Measurements from ENCODE around the gene ESYT2. TPM values are rescaled to one million over a fixed set of nuclear protein-coding genes. Genes with fewer than 3 reads are reported as not detected.

Gene ESYT2
- total RNA-seq, 1 experiment from 2014 or later = 162 TPM

DNA sequence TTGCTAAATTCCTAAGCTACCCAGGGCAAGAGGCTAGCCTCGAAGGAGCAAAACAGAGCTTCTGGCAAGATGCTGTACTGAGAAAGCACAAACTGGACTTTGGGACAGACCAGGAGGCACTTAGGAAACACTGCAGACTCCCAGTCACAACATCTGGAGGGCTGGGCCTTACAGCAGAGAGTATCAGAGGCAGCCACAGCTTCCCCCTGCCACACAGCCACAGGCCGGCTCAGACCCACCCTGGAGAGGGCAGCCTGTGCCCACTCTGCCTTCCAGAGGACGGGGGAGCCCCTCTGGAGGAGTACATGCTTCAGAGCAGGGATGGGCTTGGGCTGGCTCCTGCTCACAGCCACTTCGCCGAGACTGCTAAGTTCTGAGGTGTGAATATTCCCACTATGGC is 17.4 kb downstream of the ESYT2 start:
- no TSS peak for BruUV-seq (replicated peaks)
- POLR2A ChIA-PET (ENCODE audit: unreplicated experiment) = no interaction called here
- Histone ChIP-seq H3F3A (ENCODE audit: insufficient read depth, low read depth) (peaks cover 29% of the 10 kb centered on the region), H3K4me2 (peak overlapping the region; percentile 45), H3K27ac (peak overlapping the region; percentile 77), H3K27me3 (ENCODE audit: insufficient read depth, low read depth) (no peaks in the 10 kb centered on the region), H3K9me3 (ENCODE audit: insufficient read depth, low read depth) (no peaks in the 10 kb centered on the region), H3K4me1 (replicated peaks; ENCODE audit: insufficient read depth) (peaks cover 53% of the 10 kb centered on the region), H4K20me1 (ENCODE audit: insufficient read depth) (no peaks in the 10 kb centered on the region), H3K79me2 (ENCODE audit: low read depth) (peaks cover 97% of the 10 kb centered on the region), H3K4me3 (no peak overlapping the region), H2AFZ (no peak overlapping the region), H3K9me2 (ENCODE audit: insufficient read depth) (no peaks in the 10 kb centered on the region), H3K36me3 (ENCODE audit: low read depth) (peaks cover 25% of the 10 kb centered on the region)
- DNase-seq = no peak
- intact Hi-C loops (cut with micrococcal nuclease; ENCODE audit: unreplicated experiment) = no loop called here
- CTCF ChIA-PET = interaction anchor here (0.6 to 1.7 kb wide), 2 partner anchors 29 to 48 kb away, joined by 3 to 5 read pairs; no protein-coding TSS in a partner anchor
- TF ChIP-seq EZH2 (IDR thresholded peaks at IDR 0.05; ENCODE audit: low read depth) = no peak
- TF ChIP-seq, protein P1, sequence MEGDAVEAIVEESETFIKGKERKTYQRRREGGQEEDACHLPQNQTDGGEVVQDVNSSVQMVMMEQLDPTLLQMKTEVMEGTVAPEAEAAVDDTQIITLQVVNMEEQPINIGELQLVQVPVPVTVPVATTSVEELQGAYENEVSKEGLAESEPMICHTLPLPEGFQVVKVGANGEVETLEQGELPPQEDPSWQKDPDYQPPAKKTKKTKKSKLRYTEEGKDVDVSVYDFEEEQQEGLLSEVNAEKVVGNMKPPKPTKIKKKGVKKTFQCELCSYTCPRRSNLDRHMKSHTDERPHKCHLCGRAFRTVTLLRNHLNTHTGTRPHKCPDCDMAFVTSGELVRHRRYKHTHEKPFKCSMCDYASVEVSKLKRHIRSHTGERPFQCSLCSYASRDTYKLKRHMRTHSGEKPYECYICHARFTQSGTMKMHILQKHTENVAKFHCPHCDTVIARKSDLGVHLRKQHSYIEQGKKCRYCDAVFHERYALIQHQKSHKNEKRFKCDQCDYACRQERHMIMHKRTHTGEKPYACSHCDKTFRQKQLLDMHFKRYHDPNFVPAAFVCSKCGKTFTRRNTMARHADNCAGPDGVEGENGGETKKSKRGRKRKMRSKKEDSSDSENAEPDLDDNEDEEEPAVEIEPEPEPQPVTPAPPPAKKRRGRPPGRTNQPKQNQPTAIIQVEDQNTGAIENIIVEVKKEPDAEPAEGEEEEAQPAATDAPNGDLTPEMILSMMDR (conservative IDR thresholded peaks at IDR 0.05) = no peak

GRCh38 chr7:158811461-158811860 is 17.8 kb downstream of the ESYT2 start:
- Histone ChIP-seq H3K36me3 (ENCODE audit: low read depth) (peaks cover 27% of the 10 kb centered on the region), H3K27ac (peak overlapping the region; percentile 77), H3K4me1 (replicated peaks; ENCODE audit: insufficient read depth) (peaks cover 50% of the 10 kb centered on the region), H2AFZ (no peak overlapping the region), H3F3A (ENCODE audit: insufficient read depth, low read depth) (peaks cover 25% of the 10 kb centered on the region), H3K9me3 (ENCODE audit: insufficient read depth, low read depth) (no peaks in the 10 kb centered on the region), H3K4me2 (peak overlapping the region; percentile 45), H3K79me2 (ENCODE audit: low read depth) (peaks cover 97% of the 10 kb centered on the region), H3K4me3 (no peak overlapping the region), H3K27me3 (ENCODE audit: insufficient read depth, low read depth) (no peaks in the 10 kb centered on the region), H3K9me2 (ENCODE audit: insufficient read depth) (no peaks in the 10 kb centered on the region), H4K20me1 (ENCODE audit: insufficient read depth) (no peaks in the 10 kb centered on the region)
- ChIA-PET POLR2A (ENCODE audit: unreplicated experiment) (no interaction called here), CTCF (interaction anchor here (0.6 to 1.7 kb wide), 2 partner anchors 28 to 47 kb away, joined by 3 to 5 read pairs; no protein-coding TSS in a partner anchor)
- BruUV-seq (replicated peaks) = no TSS peak
- intact Hi-C loops (cut with micrococcal nuclease; ENCODE audit: unreplicated experiment) = no loop called here
- peak; percentile 52 to 82 for DNase-seq
- TF ChIP-seq, protein P1 (conservative IDR thresholded peaks at IDR 0.05) = no peak
- no peak for TF ChIP-seq EZH2 (IDR thresholded peaks at IDR 0.05; ENCODE audit: low read depth)

GRCh38 chr7:158810846-158811245 is 18.5 kb downstream of the ESYT2 start:
- Histone ChIP-seq H3K79me2 (ENCODE audit: low read depth) (peaks cover 97% of the 10 kb centered on the region), H3K27ac (peak overlapping the region; percentile 77), H3K4me2 (no peak overlapping the region), H3K9me3 (ENCODE audit: insufficient read depth, low read depth) (no peaks in the 10 kb centered on the region), H3K4me1 (replicated peaks; ENCODE audit: insufficient read depth) (peaks cover 49% of the 10 kb centered on the region), H4K20me1 (ENCODE audit: insufficient read depth) (no peaks in the 10 kb centered on the region), H3F3A (ENCODE audit: insufficient read depth, low read depth) (peaks cover 28% of the 10 kb centered on the region), H2AFZ (no peak overlapping the region), H3K36me3 (ENCODE audit: low read depth) (peaks cover 29% of the 10 kb centered on the region), H3K27me3 (ENCODE audit: insufficient read depth, low read depth) (no peaks in the 10 kb centered on the region), H3K4me3 (no peak overlapping the region), H3K9me2 (ENCODE audit: insufficient read depth) (no peaks in the 10 kb centered on the region)
- DNase-seq = no peak
- CTCF ChIA-PET = interaction anchor here (1.7 kb wide), 1 partner anchor 28 kb away, joined by 5 read pairs; no protein-coding TSS in a partner anchor
- POLR2A ChIA-PET (ENCODE audit: unreplicated experiment) = interaction anchor here (0.6 kb wide), 1 partner anchor 89 kb away, joined by 4 read pairs; no protein-coding TSS in a partner anchor
- TF ChIP-seq EZH2 (IDR thresholded peaks at IDR 0.05; ENCODE audit: low read depth) = no peak
- TF ChIP-seq, protein P1 (conservative IDR thresholded peaks at IDR 0.05) = no peak
- no TSS peak for BruUV-seq (replicated peaks)
- intact Hi-C loops (cut with micrococcal nuclease; ENCODE audit: unreplicated experiment) = no loop called here
